WTC11 (cell line): ENCODE data around the gene PLXNB1.

Experiments used
- HMGA2 ChIP-seq: fragments of 250-450 bp; sonication (Bioruptor Pico); IDR thresholded peaks from 2 replicates; pipeline ENCODE4 v1.4.0; 2021; ENCODE audit warnings: mild to moderate bottlenecking, moderate library complexity
- IRF1 ChIP-seq: sonication (generic); formaldehyde crosslinking; IDR thresholded peaks from 2 replicates; pipeline ENCODE4 v1.8.0; 2023; ENCODE audit warnings: missing genetic modification reagents
- KAT7 ChIP-seq: sonication (generic); formaldehyde crosslinking; IDR thresholded peaks from 2 replicates; pipeline ENCODE4 v1.8.1; 2023; ENCODE audit warnings: missing genetic modification reagents, mild to moderate bottlenecking, borderline replicate concordance
- MAX ChIP-seq: sonication (generic); formaldehyde crosslinking; IDR thresholded peaks from 2 replicates; pipeline ENCODE4 v1.8.0; 2022; ENCODE audit warnings: mild to moderate bottlenecking, missing genetic modification reagents
- NR2C2 ChIP-seq: sonication (generic); formaldehyde crosslinking; IDR thresholded peaks from 2 replicates; pipeline ENCODE4 v1.8.0; 2022; ENCODE audit warnings: mild to moderate bottlenecking, missing genetic modification reagents
- SP1 ChIP-seq: sonication (generic); formaldehyde crosslinking; conservative IDR thresholded peaks from 2 replicates; pipeline ENCODE4 v1.8.1; 2022; ENCODE audit warnings: missing genetic modification reagents
- STAT6 ChIP-seq: sonication (generic); formaldehyde crosslinking; conservative IDR thresholded peaks from 2 replicates; pipeline ENCODE4 v1.8.1; 2023; ENCODE audit warnings: mild to moderate bottlenecking, low read depth, missing genetic modification reagents, moderate library complexity
- TCF7 ChIP-seq: sonication (generic); formaldehyde crosslinking; IDR thresholded peaks from 2 replicates; pipeline ENCODE4 v1.8.0; 2022; ENCODE audit warnings: mild to moderate bottlenecking, low read depth, missing genetic modification reagents, moderate library complexity
- TEAD1 ChIP-seq: sonication (generic); formaldehyde crosslinking; IDR thresholded peaks from 2 replicates; pipeline ENCODE4 v1.8.0; 2022; ENCODE audit warnings: mild to moderate bottlenecking, missing genetic modification reagents
- ZNF138 ChIP-seq: sonication (generic); formaldehyde crosslinking; conservative IDR thresholded peaks from 2 replicates; pipeline ENCODE4 v1.8.1; 2022; ENCODE audit warnings: mild to moderate bottlenecking, moderate library complexity, missing genetic modification reagents
- ZNF263 ChIP-seq: sonication (generic); formaldehyde crosslinking; IDR thresholded peaks from 2 replicates; pipeline ENCODE4 v1.8.1; 2022; ENCODE audit warnings: low read depth, mild to moderate bottlenecking, moderate library complexity, missing genetic modification reagents
- TF ChIP-seq, protein P1 (sequence below): fragments of 200-600 bp; IDR thresholded peaks from 2 replicates; pipeline ENCODE4 v1.8.0; 2022; ENCODE audit warnings: antibody characterized with exemption
- TF ChIP-seq, protein P2 (sequence below): sonication (generic); formaldehyde crosslinking; conservative IDR thresholded peaks from 2 replicates; pipeline ENCODE4 v1.8.1; 2022; ENCODE audit warnings: mild to moderate bottlenecking, missing genetic modification reagents
- TF ChIP-seq, protein P3 (sequence below): sonication (generic); formaldehyde crosslinking; IDR thresholded peaks from 2 replicates; pipeline ENCODE4 v1.8.0; 2022; ENCODE audit warnings: mild to moderate bottlenecking, missing genetic modification reagents

GRCh38 chr3:48412375-48413001 lies 17.4 kb downstream of the PLXNB1 start:
- TF ChIP-seq, protein P1, sequence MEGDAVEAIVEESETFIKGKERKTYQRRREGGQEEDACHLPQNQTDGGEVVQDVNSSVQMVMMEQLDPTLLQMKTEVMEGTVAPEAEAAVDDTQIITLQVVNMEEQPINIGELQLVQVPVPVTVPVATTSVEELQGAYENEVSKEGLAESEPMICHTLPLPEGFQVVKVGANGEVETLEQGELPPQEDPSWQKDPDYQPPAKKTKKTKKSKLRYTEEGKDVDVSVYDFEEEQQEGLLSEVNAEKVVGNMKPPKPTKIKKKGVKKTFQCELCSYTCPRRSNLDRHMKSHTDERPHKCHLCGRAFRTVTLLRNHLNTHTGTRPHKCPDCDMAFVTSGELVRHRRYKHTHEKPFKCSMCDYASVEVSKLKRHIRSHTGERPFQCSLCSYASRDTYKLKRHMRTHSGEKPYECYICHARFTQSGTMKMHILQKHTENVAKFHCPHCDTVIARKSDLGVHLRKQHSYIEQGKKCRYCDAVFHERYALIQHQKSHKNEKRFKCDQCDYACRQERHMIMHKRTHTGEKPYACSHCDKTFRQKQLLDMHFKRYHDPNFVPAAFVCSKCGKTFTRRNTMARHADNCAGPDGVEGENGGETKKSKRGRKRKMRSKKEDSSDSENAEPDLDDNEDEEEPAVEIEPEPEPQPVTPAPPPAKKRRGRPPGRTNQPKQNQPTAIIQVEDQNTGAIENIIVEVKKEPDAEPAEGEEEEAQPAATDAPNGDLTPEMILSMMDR = no peak
- TF ChIP-seq, protein P2, sequence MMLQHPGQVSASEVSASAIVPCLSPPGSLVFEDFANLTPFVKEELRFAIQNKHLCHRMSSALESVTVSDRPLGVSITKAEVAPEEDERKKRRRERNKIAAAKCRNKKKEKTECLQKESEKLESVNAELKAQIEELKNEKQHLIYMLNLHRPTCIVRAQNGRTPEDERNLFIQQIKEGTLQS = no peak
- TF ChIP-seq NR2C2 (CRISPR knock-in tag) (no peak), HMGA2 (no peak), KAT7 (no peak), IRF1 (CRISPR knock-in tag) (no peak), TEAD1 (CRISPR knock-in tag) (no peak), SP1 (no peak), ZNF263 (CRISPR knock-in tag) (no peak), MAX (CRISPR knock-in tag) (no peak), STAT6 (CRISPR knock-in tag) (no peak), TCF7 (CRISPR knock-in tag) (no peak), ZNF138 (no peak)
- TF ChIP-seq, protein P3, sequence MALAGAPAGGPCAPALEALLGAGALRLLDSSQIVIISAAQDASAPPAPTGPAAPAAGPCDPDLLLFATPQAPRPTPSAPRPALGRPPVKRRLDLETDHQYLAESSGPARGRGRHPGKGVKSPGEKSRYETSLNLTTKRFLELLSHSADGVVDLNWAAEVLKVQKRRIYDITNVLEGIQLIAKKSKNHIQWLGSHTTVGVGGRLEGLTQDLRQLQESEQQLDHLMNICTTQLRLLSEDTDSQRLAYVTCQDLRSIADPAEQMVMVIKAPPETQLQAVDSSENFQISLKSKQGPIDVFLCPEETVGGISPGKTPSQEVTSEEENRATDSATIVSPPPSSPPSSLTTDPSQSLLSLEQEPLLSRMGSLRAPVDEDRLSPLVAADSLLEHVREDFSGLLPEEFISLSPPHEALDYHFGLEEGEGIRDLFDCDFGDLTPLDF (CRISPR knock-in tag) = no peak
